ENCODE results near the gene ACOT11. TPM values are rescaled to one million over a fixed set of nuclear protein-coding genes. Genes with fewer than 3 reads are reported as not detected.
A peak's percentile ranks its signal among the peaks of the same experiment; 100 is the strongest.

Gene ACOT11
- total and polyA plus RNA-seq, 9 of the 15 experiments (the other 6 are each of a cell fraction or from before 2014, with no cell fraction given), result 0.04 to 1.2 (median 0.64) TPM; not detected in 2

DNA sequence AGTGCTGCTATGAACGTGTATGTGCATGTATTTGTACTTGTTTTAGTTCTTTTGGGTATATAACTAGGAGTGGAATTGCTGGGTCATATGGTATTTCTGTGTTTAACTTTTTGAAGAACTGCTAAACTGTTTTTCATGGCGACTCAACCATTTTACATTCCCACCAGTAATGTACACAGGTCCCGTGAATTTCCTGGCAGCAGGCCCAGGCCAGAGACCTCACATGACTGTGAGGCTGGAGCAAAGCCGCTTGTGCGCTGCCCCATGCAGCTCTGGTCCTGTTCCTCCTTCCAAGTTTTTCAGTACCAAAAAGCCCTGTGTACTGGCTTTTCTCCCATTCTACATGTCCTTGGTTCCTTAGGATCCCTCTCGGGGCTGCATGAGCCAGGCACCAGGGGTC is 29.6 kb downstream of the ACOT11 start (continued):
- no peak for TF ChIP-seq ZNF12 (CRISPR knock-in tag; IDR thresholded peaks at IDR 0.05)
- no peak for TF ChIP-seq ZNF354B (CRISPR knock-in tag; IDR thresholded peaks at IDR 0.05)
- TF ChIP-seq RBBP5 (IDR thresholded peaks at IDR 0.05; ENCODE audit: borderline replicate concordance, insufficient read depth, low read length, poor library complexity, severe bottlenecking), result peak; percentile 28
- no peak for TF ChIP-seq KDM5B (IDR thresholded peaks at IDR 0.05; ENCODE audit: insufficient replicate concordance, low read depth, low read length)
- TF ChIP-seq ETV6 (IDR thresholded peaks at IDR 0.05; ENCODE audit: borderline replicate concordance in 1 of 2, low read depth in 2 of 2, low read length in 1 of 2), result no peak
- TF ChIP-seq ETV6 (CRISPR knock-in tag; IDR thresholded peaks at IDR 0.05; ENCODE audit: borderline replicate concordance), result no peak
- no peak for TF ChIP-seq ZNF444 (CRISPR knock-in tag; IDR thresholded peaks at IDR 0.05)
- TF ChIP-seq CREBBP (IDR thresholded peaks at IDR 0.05; ENCODE audit: low read depth, low read length), result no peak
- TF ChIP-seq, protein P1, sequence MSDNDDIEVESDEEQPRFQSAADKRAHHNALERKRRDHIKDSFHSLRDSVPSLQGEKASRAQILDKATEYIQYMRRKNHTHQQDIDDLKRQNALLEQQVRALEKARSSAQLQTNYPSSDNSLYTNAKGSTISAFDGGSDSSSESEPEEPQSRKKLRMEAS (CRISPR knock-in tag; IDR thresholded peaks at IDR 0.05), result no peak
- TF ChIP-seq NCOA4 (IDR thresholded peaks at IDR 0.05; ENCODE audit: partially characterized antibody), result no peak
- no peak for TF ChIP-seq ZFPM2 (CRISPR knock-in tag; IDR thresholded peaks at IDR 0.05)
- TF ChIP-seq PHF20 (IDR thresholded peaks at IDR 0.05; ENCODE audit: partially characterized antibody), result no peak
- TF ChIP-seq SMARCB1 (IDR thresholded peaks at IDR 0.05; ENCODE audit: insufficient read length, low read depth), result no peak
- TF ChIP-seq, protein P2, sequence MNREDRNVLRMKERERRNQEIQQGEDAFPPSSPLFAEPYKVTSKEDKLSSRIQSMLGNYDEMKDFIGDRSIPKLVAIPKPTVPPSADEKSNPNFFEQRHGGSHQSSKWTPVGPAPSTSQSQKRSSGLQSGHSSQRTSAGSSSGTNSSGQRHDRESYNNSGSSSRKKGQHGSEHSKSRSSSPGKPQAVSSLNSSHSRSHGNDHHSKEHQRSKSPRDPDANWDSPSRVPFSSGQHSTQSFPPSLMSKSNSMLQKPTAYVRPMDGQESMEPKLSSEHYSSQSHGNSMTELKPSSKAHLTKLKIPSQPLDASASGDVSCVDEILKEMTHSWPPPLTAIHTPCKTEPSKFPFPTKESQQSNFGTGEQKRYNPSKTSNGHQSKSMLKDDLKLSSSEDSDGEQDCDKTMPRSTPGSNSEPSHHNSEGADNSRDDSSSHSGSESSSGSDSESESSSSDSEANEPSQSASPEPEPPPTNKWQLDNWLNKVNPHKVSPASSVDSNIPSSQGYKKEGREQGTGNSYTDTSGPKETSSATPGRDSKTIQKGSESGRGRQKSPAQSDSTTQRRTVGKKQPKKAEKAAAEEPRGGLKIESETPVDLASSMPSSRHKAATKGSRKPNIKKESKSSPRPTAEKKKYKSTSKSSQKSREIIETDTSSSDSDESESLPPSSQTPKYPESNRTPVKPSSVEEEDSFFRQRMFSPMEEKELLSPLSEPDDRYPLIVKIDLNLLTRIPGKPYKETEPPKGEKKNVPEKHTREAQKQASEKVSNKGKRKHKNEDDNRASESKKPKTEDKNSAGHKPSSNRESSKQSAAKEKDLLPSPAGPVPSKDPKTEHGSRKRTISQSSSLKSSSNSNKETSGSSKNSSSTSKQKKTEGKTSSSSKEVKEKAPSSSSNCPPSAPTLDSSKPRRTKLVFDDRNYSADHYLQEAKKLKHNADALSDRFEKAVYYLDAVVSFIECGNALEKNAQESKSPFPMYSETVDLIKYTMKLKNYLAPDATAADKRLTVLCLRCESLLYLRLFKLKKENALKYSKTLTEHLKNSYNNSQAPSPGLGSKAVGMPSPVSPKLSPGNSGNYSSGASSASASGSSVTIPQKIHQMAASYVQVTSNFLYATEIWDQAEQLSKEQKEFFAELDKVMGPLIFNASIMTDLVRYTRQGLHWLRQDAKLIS (CRISPR knock-in tag; IDR thresholded peaks at IDR 0.05), result 0 out of 2 replicates have a peak, but pooled peaks have one; percentile 36
- no peak for TF ChIP-seq ZSCAN32 (CRISPR knock-in tag; IDR thresholded peaks at IDR 0.05)
- TF ChIP-seq ELF2 (CRISPR knock-in tag; IDR thresholded peaks at IDR 0.05), result no peak
- no peak for TF ChIP-seq JUNB (CRISPR knock-in tag; conservative IDR thresholded peaks at IDR 0.05)
- peak in 1 of 2 experiments; percentile 50; a peak in 2 of 4 replicates for TF ChIP-seq FOXK2 (conservative IDR thresholded peaks at IDR 0.05 in 1 of 2, IDR thresholded peaks at IDR 0.05 in 1 of 2; ENCODE audit: low read depth in 2 of 2)
- no peak for TF ChIP-seq MAFG (tag; conservative IDR thresholded peaks at IDR 0.05)
- no peak; the same call in 1 of the 2 replicates for TF ChIP-seq KLF6 (CRISPR knock-in tag; IDR thresholded peaks at IDR 0.05; ENCODE audit: borderline replicate concordance)
- no peak for TF ChIP-seq CREM (IDR thresholded peaks at IDR 0.05; ENCODE audit: low read depth)
- no peak; a peak in 1 of 4 replicates for TF ChIP-seq RAD21 (CRISPR knock-in tag; conservative IDR thresholded peaks at IDR 0.05 in 1 of 2, IDR thresholded peaks at IDR 0.05 in 1 of 2)
- no peak for TF ChIP-seq SIX5 (IDR thresholded peaks at IDR 0.05; ENCODE audit: borderline replicate concordance in 1 of 2, insufficient read depth in 1 of 2, low read depth in 1 of 2, low read length in 2 of 2)
- no peak for TF ChIP-seq ZNF347 (CRISPR knock-in tag; IDR thresholded peaks at IDR 0.05; ENCODE audit: low read depth)
- no peak for TF ChIP-seq SAFB2 (IDR thresholded peaks at IDR 0.05; ENCODE audit: borderline replicate concordance, low read depth, low read length, severe bottlenecking)
